ENCODE results near the gene SIGLEC14.
A peak's percentile ranks its signal among the peaks of the same experiment; 100 is the strongest.
"Not testable (repeated sequence)": the region's sequence is repeated elsewhere in the genome, so short reads cannot be mapped to it uniquely, and the experiment has no call there.

SIGLEC14 gene

GRCh38 chr19:51644636-51645271 is 1.9 kb downstream of the SIGLEC14 start:
- Histone ChIP-seq H3K4me1 (no peaks in the 10 kb centered on the region), H3K27me3 (peaks cover 63% of the 10 kb centered on the region), H3K36me3 (no peaks in the 10 kb centered on the region), H3K9me3 (no peaks in the 10 kb centered on the region), H3K4me3 (ENCODE audit: low read depth, low read length) (no peak overlapping the region)
- no peak for DNase-seq
- no peak for TF ChIP-seq CTCF (IDR thresholded peaks at IDR 0.05; ENCODE audit: low read depth, low read length)

GRCh38 chr19:51641648-51642047 is 5.0 kb downstream of the SIGLEC14 start:
- H3K4me1 ChIP-seq: no peaks in the 10 kb centered on the region
- no peaks in the 10 kb centered on the region for H3K36me3 ChIP-seq
- no peak overlapping the region for H3K4me3 ChIP-seq (ENCODE audit: low read depth, low read length)
- DNase-seq: no peak
- no peaks in the 10 kb centered on the region for H3K9me3 ChIP-seq
- no peak for TF ChIP-seq CTCF (IDR thresholded peaks at IDR 0.05; ENCODE audit: low read depth, low read length)
- peaks cover 41% of the 10 kb centered on the region for H3K27me3 ChIP-seq

DNA sequence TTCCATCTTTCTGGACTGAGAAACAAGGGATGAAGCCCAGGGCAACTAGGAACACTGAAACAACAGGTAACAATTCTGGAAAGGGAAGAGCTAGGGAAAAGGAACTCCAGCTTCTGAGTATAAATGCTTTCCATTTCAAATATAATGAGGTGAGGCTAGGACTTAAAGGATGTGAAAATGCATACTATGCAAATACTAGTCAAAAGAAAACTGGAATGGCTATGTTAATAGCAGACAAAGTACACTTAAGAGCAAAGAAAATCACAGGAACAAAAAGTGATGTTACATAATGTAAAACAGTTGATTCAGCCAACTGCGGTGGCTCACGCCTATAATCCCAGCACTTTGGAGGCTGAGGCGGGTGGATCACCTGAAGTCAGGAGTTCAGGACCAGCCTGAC is 6.2 kb downstream of the SIGLEC14 start:
- Histone ChIP-seq H3K36me3 (no peaks in the 10 kb centered on the region), H3K4me1 (no peaks in the 10 kb centered on the region), H3K4me3 (ENCODE audit: low read depth, low read length) (no peak overlapping the region), H3K27me3 (peaks cover 39% of the 10 kb centered on the region), H3K9me3 (no peaks in the 10 kb centered on the region)
- no peak for DNase-seq
- TF ChIP-seq CTCF (IDR thresholded peaks at IDR 0.05; ENCODE audit: low read depth, low read length): no peak

GRCh38 chr19:51639916-51640315 is 6.7 kb downstream of the SIGLEC14 start:
- H3K9me3 ChIP-seq: no peaks in the 10 kb centered on the region
- no peak for TF ChIP-seq CTCF (IDR thresholded peaks at IDR 0.05; ENCODE audit: low read depth, low read length)
- DNase-seq: no peak
- H3K4me1 ChIP-seq: no peaks in the 10 kb centered on the region
- H3K27me3 ChIP-seq: peaks cover 34% of the 10 kb centered on the region
- no peak overlapping the region for H3K4me3 ChIP-seq (ENCODE audit: low read depth, low read length)
- H3K36me3 ChIP-seq: no peaks in the 10 kb centered on the region

DNA sequence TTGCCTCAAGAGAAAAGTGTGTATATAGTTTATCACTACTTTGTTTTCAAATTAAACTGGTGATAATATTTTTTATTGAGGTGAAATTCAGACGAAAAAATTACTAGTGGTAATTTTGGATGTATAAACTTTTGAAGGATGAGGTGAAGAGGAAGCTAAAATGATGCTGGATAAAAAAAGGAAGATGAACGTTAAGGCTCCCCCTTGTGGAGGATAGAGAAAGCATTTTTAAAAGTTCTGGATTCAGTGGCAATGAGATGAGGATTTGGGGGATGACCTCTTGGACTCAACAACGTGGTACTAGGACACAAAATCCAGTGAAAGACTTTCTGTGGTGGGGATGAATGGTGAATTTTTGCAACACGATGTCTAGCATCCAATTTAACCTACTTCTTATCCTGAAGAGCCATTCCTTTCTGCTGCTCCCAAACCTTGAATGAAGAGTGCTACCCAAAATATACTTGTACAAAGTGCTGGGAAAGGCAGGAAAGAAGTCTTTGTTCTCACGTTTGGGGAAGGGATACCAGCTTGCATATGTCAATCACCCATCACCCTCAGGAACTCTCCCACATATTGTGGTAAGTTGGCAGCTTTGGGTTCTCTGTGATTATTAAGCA is 9.2 kb downstream of the SIGLEC14 start:
- no peak for DNase-seq
- Histone ChIP-seq H3K9me3 (no peaks in the 10 kb centered on the region), H3K36me3 (no peaks in the 10 kb centered on the region), H3K4me1 (no peaks in the 10 kb centered on the region), H3K4me3 (ENCODE audit: low read depth, low read length) (no peak overlapping the region), H3K27me3 (peaks cover 19% of the 10 kb centered on the region)
- TF ChIP-seq CTCF (IDR thresholded peaks at IDR 0.05; ENCODE audit: low read depth, low read length): peak; percentile 66

GRCh38 chr19:51632126-51632525 is 14.5 kb downstream of the SIGLEC14 start:
- Histone ChIP-seq H3K9me3 (no peaks in the 10 kb centered on the region), H3K4me3 (ENCODE audit: low read depth, low read length) (no peak overlapping the region), H3K36me3 (no peaks in the 10 kb centered on the region), H3K4me1 (no peaks in the 10 kb centered on the region), H3K27me3 (peaks cover 31% of the 10 kb centered on the region)
- DNase-seq: no peak
- no peak for TF ChIP-seq CTCF (IDR thresholded peaks at IDR 0.05; ENCODE audit: low read depth, low read length)

- not testable (repeated sequence) for H3K4me1 ChIP-seq; H3K4me3 ChIP-seq (ENCODE audit: low read depth, low read length); DNase-seq; H3K9me3 ChIP-seq; H3K36me3 ChIP-seq
- H3K27me3 ChIP-seq: peaks cover 48% of the 10 kb centered on the region
Observed at GRCh38 chr19:51630315-51630714, 16.3 kb downstream of the SIGLEC14 start, which contains the start of gene SIGLEC5. Gene SIGLEC5, minus strand, starts transcription at chr19:51630401. Its CDS starts 66 bp downstream, at chr19:51630335.

All from BE2C (cell line).